GM21526 (cell line): Measurements from ENCODE around the gene TVP23B.
"Not testable (repeated sequence)": the region's sequence is repeated elsewhere in the genome, so short reads cannot be mapped to it uniquely, and the experiment has no call there.

Source experiments
- ATAC-seq: cut with Tn5 transposase; IDR thresholded peaks from one replicate; pipeline ENCODE4 v1.9.1; 2021; ENCODE audit warnings: moderate library complexity; ENCODE audit not compliant: unreplicated experiment, low FRiP score

Gene TVP23B

GRCh38 chr17:18786890-18787289 lies 5.9 kb downstream of the TVP23B start:
- not testable (repeated sequence) for ATAC-seq

DNA sequence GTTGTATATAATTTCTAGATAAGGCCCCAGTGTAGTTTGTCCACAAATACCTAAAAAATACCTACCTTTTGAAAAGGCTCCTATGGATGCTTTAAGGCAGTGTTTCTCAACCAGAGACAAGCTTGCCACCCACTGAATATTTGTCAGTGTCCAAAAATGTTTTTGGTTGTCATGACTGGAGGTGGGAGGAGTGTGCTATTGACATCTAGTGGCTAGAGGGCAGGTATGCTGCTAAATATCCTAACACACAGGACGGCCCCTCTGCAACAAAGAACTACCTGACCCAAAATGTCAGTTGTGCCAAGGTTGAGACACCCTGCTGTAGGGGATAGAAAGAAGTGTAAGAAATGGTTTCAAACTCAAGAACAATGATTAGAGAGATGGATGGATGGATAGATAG lies 10.4 kb downstream of the TVP23B start:
- not testable (repeated sequence) for ATAC-seq

DNA sequence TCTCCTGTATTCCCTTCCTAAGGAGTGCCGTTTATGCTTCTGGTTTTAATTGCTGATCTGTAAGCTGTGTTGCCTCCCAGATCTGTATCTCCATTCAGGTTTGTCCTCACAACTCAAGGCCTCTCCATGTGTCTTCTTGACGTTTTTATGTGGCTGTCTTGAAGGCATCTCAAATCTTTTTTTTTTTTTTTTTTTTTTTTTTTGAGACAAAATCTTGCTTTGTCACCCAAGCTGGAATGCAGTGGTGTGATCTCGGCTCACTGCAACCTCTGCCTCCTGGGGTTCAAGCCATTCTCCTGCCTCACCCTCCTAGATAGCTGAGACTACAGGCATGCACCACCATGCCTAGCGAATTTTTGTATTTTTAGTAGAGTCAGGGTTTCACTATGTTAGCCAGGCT lies 13.9 kb downstream of the TVP23B start:
- not testable (repeated sequence) for ATAC-seq

DNA sequence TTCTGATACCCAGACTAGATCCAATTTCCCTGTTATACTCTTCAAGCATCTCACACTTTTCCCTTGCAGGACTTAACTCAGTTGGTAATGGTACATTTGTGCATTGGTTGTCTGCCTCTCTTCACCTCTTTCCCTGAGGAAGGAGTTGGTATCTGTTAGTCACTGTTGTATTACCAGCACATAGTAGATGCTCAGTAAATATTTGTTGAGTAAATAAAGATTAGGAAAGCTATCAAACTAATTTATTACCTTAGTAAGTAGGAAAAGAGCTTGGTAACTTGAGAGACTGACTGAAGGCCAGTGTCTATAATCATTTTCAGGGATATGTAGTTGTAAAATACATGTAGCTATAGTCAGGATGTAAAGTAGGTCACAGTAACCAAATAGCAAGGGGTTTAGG lies 15.9 kb downstream of the TVP23B start:
- ATAC-seq = not testable (repeated sequence)

DNA sequence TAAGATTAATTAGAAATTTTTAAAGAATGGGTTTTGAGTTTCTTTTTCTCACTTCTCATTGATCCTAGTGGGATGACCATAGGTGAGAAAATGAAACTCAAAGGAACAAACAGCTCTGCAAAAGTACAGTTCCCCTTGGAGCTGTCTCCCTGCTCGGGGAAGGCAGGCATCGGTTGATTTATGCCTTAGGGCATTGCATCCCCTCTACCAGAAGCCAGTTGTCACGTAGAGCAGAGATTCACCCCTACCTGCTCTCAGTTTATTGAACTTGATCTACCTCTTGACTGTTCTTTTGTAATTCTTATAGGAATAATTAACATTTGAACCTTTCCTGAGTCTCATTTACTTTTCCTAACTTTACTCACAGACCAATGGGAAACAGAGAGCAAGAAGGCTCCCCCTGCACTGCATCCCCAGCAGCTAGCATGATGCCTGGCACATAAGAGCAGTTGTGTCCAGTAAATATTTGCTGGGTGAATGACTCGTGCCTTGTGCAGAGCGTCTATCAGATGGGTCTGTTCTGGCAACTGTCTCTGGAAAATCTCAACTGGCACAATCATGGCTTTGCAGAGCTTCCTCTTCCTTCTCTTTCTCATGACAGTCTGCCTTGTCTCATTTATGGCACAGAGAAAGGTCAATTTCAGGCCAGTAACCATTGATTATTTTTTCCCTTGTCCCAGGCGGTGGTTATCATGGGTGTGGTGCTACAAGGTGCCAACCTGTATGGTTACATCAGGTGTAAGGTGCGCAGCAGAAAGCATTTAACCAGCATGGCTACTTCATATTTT lies 22.7 kb downstream of the TVP23B start:
- ATAC-seq = not testable (repeated sequence)

GRCh38 chr17:18815924-18816323 lies 34.9 kb downstream of the TVP23B start:
- not testable (repeated sequence) for ATAC-seq

DNA sequence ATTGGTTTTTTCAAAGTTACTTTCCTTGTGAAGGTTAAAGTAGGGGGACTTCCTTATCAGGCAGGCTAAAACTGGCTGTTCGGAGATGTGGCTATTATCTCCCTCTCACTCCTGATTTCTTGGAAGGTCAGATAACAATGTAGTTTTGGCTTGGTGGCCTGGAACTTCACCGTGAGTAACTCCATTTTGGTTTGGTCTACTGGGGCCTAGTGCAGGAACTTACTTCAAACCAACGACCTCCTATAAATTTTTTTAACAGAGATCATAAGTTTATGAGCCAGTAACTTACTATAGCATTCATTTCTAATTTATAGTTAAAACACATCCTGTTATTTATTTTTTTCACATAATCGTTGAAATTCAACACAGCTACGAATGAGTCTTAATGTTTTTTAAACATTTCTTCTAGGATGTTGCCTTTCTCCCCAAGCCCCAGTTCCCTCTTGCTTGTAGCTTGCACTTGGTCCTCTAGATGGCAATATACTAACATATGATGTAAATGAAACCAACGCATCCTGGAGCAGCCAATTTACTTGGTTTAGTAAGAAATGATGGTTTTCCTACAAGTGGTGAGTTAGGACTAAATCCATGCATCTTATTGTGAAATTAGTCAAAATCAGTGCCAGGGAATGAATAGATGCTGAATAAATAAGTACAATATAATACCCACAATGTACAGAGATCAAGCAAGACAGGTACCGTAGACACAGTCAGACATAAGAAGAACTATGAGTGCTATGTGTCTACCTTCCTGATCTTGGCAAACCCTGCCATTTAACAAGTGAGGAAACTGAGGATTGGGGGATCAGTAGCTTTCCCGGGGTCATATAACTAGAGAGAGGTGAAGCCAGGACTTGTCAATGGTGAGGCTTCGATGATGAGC lies 35.7 kb downstream of the TVP23B start:
- ATAC-seq = not testable (repeated sequence)

- ATAC-seq = not testable (repeated sequence)
Observed at GRCh38 chr17:18821430-18821829, 40.4 kb downstream of the TVP23B start.

DNA sequence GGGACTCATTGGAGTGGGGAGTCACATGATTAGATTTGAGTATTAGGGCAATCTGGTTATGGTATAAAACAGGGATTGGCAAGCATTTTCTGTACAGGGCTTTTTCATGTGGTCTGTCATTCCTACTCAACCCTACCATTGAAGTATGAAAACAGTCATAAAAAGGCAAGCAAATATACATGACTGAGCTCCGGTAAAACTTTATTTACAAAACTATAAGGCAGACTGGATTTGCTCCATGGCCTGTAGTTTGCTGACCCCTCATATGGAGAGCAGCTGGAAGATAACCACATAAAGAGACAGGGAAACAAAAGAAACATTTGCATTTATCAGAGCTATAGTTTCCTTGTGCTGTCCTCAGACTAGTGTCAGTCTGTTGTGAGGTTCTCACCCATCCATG lies 46.6 kb downstream of the TVP23B start:
- ATAC-seq = not testable (repeated sequence)

DNA sequence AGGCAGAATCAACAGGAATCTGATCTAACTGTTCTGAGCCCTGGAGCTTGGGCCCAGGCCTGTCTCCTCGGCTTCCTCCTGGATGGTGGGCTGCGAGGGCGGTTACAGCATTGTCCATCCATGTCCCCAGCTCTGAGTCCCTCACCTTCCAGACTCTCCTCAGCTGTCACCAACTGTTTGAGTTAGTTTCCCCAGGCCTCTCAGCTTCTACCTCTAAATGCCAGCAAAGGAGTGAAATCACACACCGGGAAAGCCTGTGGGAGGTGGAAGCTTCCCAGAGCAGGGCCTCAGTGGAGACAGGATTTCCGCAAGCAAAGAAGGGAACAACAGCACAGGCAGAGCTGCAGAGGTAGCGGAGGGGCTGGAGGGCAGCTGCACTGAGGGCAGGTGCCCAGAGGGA lies 67.5 kb downstream of the TVP23B start:
- no peak for ATAC-seq

DNA sequence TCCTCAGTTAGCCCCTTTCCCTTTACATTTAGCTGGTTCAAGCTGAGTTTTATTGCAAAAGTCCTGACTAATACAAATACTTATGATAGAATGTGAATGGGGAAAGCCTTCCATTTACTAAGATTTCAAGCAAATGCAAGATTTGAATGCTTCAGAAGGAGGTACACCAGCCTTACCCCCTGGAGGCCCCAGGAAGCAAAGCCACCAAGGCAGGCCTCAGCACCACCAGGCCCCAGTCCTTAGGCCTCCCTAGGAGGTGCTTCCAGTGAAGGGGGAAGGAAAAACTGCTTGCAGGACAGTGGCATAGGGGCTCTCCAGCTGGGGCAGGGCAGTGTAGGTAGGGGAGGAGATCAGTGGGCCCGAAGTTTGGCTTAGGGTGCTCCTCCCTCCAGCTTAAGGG lies 69.7 kb downstream of the TVP23B start:
- no peak for ATAC-seq

GRCh38 chr17:18851201-18851600 lies 70.2 kb downstream of the TVP23B start:
- no peak for ATAC-seq

DNA sequence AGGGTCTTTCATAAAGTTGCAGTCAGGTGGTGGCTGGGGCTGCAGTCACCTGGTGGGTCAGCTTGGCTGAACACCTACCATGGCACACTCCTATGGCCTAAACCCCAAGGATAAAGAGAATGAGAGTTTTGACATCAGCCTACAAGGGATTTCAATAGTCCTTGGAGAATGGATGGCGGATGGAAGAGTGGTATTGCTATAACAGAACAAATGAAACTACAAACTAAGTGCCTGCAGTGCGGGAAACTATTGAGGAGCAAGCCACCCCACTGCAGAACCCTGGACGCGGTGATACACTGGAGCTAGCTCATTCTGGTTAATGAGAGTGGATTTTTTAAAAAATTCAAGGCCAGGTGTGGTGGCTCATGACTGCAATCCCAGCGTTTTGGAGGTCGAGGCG lies 74.0 kb downstream of the TVP23B start:
- no peak for ATAC-seq

DNA sequence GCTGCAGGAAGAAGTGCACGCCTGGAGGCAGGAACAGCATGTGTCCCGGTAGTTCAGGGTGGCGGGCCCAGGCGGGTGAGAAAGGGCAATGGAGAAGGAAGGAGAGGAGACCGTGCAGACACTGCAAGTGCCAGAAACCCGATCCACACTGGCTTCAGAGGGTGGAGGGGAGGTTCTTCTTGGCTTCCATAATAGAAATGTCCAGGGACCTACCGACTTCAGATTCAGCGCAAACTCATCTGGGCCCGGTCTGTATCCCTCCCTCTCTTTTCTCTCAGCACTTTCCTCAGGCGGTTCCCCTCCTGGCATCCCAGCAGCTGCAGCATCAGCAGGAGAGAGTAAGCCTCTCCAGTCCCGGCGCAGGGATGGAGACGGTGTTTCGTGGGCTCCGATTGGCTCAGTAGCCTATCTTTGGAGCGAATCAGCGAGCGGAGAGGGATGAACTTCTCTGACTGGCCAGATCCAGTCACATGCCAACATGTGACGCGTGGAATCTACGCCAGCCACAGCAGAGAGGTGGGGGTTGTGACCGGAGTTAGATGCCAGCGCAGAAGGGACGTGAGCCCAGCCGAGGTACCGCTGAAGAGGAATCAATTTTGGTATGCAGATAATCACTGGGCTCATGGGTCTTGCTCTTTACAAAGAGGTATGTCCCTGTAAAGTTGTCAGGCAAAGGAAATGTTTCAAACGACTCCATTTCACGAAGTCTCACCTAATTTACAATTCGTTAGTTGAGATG lies 75.0 kb downstream of the TVP23B start:
- peak; percentile 69 for ATAC-seq
